Activated CD4-positive, alpha-beta T cell treated with anti-CD3 and anti-CD28 coated beads, Interleukin-2, amount 50 U/mL, for 1 hour (primary cell): ENCODE measurements around the gene HDAC4.

Experiments
- DNase-seq: peaks from one replicate; pipeline ENCODE4 v3.0.0-alpha.2; 2020

Gene HDAC4

DNA sequence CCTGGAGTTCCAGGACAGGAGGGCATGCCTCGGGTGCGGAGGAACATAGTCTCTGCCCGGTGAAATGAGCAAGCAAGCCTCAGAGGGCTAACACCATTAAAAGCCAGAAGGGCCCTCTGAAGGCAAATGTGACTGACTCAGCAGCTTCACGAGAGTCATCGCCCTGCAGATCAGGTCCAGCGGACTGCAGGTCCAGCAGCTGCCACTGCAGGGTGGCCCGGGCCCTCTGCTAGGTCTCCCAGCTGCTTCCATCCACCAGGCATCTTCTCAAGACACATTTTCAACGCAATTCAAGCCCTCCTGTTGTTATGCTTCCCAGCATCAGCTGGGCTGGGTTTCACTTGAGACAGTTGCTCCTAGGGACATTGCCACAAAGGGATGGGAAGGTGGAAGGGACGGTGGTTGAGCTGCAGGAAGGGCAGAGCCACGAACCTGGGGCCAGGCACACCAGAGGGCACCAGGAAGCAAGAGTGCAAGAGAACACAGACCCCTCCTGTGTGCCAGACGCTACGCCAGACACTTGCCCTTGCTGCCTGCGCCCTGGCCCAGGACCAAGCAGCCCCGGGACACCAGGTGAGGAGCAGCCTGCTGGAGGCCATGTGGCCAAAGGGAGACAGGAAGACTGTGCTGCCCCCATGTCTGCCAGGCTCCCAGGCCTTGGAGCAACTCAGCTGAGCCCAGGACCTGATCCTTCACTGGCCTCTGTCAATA lies 173.0 kb downstream of the HDAC4 start:
- no peak for DNase-seq

DNA sequence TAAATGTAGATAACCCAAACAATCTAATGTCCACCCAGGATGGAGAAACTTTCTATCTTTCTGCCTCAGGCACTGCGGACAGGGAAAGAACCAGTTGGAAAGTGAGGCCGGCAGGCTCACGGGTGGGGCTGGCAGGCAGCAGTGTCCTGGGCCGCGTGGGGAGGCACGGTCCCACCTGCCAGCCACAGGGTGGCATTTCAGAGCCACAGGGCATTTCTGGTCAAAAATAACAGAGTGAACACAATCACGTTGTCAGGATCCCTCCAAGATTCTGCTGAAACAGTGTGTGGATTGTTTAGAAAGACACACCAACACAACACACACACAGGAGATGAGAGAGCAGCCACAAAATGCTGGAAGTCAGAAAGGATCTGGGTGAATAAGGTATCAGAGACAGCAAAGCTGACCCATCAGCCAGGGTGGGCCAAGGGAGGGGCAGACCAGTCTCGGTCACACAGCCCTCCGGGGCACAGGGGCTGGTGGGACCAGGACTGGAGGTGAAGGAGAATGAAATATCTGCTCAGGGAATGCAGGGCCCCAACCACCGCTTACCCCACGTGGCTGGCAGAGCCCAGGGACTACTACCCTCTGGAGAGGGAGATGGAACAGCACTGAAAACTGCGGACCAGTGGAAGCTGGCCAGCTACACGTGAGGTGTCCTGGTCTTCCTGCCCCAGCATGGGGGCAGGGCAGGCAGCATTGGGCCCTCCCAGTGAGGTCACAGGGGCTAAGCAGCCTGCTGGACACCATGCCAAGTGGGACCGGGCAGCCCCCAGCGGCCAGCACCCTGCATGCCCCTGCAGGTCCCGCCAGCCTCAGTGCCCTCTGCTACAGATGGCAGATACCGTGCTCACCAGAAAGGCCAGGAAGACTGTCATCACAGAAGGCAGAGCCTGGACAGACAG lies 173.9 kb downstream of the HDAC4 start:
- DNase-seq, result no peak

DNA sequence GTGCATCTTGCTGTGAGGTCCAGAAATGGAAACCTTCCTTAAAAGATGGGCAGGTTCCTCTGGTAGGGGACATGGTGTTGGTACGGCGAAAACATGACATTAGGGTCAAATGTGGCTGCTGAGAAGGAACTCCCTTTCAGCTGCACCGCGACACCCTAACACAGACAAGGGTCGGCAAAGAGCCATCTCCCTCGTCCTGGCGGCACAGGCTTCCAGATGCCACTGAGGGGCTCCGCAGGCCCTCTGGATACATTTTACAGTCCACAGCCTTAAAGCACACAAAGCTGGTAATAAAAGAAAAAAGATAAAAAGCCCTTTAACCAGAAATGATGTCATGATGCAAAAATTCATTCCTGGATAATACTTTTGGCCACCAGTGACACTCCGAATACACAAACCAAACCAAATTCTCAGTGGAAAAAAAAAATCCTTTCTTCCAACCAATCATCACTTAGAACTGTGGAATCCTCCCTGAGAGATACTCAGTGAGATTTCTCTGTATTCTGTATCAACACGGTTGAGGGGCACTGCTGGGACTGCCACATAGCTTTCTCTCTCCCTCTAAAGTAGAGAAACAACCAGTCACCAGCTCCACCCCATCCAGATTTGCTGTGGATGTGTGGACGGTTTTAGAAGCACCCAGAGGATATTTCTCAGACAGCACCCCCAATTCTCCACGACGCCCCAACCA lies 174.8 kb downstream of the HDAC4 start:
- no peak for DNase-seq

DNA sequence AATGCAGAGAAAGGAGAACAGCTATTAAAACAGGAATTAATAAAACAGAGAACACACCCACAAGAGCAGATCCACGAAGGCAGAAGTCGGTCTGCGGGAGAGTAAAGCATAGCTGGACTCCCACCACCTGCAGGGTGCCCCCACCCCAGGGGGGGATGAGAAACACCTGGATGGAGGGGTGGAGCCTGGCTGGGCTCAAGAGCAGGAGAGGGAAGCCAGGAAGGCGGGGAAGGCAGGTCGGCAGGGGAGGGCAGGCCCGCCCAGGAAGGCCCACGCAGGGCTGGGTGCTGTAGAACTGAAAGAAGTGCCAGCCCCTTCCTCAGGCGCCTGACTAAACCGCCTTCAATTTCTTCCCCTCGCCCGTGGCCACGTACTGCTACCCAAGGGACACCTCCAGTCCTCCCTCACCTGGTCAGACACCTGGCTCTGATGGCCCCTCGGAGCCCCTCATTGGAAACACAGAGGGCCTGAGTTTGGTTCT lies 175.4 kb downstream of the HDAC4 start:
- no peak for DNase-seq

DNA sequence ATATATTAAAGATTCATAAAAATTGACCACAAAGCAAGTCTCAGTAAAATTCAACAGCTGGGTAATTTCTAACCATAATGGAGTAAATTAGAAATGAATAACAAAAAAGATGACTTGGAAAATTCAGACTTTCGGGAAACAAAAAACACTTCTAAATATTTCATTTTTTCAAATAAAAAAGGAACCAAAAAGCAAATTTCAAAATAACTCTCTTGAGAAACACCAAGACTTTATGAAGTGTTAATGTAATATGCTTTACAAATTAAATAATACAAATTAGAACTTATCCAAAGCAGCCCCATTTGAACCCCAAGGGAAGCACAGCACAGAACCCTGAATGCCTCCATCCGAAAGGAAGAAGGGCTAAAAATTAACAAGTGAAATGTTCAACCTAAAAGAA lies 175.9 kb downstream of the HDAC4 start:
- DNase-seq, result no peak

DNA sequence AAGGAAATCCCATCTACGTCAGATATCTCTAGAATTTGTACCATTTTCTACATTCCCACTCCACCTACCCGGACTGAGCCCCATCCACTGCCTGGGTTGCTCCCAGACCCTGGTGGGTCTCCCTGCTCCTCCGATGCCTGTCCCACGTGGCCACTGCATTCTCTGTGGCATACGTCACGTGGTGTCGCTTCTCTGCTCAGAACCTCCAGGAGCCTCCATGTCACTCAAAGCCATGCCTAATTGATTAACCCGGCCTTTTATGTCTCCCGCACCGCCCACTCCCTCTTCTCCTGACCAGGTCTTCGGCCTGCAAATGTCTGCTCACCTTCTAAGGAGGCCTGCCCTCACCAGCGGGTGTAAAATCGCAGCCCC lies 176.6 kb downstream of the HDAC4 start:
- DNase-seq, result no peak

DNA sequence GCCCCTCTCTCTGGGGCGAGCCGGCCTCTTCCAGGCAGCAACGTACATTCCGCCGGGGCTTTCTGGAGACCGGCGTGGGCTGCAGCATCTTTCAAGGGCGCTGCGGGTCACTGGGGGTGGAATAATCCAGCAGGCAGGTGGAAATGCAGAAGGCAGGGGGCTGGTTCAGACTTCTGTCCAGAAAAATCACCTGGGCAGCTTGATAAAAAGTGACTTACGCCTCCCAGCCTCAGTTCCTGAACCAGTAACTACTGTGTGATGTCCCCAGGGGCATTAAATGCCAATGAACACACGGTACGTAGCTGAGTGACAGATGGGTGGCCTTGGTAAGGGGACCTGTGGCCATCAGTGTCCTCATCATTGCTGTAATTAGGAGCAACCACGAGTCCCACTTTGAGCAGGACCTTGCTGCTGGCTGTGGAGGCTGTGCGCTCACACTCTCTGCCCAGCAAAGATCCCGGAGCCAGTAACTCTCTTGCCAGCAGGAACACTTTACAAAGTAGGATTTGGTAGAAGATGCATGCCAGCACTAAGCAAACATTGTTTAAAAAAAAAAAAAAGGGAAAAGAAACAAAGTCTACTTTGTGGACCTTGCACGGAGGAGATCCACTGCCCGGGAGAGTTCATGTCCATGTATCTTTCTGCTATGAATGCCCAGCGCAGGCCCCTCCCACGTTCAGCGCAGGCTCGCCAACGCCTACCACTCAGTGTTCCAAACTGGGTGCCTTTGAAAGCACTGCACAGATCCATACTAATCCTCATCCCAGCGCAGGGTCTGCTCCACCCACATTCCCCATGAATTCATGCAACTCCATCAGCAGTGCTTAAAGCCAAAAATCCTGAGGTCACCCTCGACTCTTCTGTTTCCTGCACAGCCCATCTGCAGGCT lies 177.3 kb downstream of the HDAC4 start:
- no peak for DNase-seq

DNA sequence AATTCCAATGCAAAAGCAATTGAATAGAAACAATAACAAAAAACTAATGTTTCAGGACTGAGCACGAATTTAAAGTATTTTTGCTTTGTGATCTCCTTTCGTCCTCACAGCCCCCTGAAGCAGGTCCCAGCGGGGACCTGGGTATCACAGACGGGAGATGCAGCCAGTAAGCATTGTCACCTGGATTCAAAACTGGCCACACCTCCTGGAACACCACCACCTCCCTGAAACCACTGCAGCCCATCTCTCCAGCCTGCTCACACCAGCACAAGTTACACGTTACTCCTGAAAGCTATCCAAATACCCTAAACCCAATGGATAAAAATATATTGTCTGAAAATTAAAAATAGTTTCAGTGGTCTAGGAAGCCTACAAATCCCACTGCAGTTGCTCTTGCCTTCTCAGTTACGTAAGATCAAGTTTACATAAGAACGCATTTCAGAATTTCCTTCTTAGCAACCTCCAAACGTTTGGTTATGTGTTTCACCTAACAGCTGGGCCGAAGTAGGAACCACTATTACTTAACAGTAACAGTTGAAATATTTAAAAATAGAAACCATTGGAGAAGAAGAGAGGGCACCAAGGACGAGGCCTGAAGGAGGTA lies 178.0 kb downstream of the HDAC4 start:
- no peak for DNase-seq

DNA sequence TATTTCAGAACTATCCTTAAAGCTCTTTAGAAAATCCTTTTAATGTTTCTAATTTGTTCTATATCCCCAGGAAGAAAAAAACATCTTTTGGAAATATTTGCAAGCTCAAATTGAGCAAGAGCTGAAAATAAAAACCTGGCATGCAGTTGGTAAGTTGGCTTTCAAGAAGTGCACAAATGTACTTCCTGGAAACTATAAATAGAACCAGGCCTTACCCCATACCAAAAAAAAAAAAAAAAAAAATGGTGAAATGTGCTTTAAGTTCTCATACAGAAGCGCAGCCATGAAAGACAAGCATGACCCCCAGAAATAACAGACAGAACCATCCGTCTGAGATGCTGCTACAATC lies 178.5 kb downstream of the HDAC4 start:
- no peak for DNase-seq

DNA sequence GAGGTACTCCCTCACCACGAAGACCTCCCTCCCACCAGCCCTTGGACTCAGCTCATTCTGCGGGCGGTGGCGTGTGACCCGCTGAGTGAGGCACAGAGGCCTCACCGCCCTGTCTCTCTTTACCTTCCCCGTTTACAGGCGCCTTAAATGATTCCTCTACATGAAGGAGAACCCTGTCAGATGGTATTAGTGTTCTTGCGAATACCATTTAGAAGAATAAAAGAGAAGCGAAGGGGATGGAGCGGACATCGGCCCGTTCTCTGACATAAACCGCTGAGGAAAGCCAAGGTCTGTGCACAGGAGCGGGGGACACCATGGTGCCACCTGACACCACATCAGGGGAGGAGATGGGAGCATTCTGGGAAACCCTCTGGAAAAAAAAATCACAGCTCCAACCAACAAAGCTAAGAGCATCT lies 179.8 kb downstream of the HDAC4 start:
- no peak for DNase-seq

DNA sequence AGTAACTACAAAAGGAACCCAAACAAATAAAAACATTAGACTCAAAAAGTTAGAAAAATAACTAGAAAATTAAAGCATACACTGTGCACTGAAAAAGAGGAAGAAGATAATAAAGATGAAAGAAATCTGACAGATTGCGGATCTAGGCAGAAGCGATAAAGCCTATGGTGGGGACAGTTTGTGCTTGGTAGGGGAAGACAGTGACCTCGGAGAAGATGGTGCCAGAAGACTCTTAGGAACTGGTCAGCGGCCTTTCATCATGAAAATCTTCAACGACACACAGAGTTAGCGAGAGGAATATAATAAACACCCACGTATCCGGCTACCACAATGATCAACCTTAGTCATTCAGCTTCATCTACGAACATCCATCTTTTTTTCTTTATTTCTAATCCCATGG lies 180.5 kb downstream of the HDAC4 start:
- no peak for DNase-seq

DNA sequence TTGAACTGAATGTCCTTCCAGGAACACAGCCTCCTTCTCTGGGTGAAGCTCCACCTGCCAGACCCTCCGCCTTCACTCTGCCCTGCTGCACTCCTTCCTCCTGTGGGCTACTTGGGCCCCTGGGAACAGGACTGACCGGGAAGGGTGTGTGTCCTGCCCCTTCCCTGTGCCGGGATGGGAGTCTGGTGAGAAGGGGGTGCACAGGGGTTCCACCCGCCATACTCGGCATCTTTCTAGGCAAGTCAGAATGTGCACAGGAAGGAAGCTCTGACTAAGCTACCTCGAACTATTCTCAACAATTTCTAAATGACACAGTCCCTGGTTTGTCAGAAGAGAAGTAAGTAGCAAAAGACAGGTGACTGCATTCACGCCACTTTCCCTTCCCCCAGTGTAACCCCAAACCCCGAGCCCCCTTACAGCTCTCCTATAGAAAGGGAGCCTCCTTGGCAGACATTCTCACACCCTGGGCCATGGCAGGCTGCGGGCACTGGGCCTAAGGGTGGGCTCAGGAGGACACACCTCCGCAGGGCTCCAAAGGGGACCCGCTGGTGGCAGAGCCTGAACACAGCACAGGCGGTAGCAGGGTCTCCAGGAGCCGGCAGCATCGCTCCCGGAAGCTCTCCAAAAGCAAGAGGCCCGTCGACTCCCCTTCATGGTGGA lies 184.1 kb downstream of the HDAC4 start:
- no peak for DNase-seq

DNA sequence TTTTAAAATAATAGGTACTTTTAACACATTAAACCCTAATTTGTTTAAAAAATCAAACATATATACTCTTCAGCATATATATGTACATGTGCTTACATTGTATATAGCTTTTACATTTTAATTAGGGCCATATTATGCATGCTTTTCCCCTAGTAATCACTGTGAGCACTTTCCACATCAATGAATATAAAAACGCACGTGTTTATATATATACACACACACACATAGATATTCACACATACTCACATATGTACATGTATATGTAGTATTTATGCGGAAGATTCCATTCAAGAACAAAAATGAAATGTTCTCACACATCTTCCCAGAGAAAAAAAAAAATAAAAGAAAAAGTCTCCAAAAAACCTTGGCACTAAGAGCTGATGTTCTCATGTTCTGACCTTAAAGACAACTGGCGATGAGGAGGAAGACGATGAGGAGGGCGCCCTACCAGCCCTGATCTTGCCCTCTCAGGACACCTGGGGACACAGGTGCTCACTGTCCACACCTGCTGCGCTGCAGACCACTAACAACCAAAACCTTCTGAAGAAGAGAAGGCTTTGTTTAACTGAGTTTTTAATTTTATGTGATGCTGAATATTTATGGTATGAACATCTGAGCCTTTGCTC lies 184.7 kb downstream of the HDAC4 start:
- no peak for DNase-seq

DNA sequence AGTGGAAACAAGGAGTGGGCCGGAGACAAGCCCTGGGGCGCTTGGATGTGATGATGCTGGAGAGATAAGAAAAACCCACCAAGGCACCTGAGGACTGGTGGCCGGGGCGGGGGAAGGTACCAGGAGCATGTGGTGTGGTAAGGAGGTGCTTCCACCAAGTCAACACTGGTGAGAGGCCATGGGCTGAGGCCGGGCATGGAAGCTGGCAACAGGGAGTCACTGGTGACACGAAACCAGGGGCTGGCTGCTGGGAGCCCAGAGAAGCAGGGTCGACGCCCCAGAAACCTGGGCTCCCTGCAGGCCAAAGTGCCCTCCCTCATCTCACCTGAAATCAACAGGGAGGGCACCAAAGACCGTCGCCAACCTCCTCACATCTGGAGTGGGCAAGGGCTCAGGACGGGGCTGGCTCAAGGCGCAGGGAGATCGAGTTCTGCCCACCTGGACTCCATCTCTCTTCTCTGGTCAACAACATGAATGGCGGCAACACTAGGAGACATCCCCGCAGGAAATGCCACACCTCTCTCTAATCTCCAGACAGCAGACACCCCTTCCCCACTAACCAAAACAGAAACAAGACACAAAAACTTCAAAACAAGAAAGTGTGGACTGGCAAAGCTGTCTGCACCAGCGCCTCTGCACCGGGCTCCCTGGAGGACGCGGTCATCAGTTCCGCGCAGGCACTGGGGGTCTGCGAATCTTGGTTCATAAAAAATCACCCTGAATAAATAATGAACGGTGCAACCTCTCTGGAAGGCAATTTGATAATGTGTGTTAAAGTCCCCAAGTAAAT lies 185.5 kb downstream of the HDAC4 start:
- DNase-seq, result no peak

DNA sequence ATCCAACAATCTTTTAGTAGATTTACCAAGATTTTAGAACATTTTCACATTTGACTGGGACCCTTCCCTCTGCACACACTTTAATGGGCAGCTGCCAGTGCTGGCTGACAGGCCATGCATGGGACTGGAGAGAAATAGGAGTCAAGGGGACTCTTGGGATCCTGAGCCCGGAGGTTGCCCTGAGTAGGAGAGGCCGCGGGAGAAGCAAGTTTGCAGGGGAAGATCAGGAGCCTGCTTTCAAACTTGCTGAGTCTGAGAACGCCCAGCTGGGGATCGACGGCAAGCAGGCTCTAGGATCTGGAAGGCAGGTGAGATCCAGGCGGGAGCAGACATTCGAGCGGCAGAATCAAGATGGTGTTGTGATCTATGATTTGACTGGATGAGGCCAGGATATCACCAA lies 186.1 kb downstream of the HDAC4 start:
- DNase-seq, result no peak

DNA sequence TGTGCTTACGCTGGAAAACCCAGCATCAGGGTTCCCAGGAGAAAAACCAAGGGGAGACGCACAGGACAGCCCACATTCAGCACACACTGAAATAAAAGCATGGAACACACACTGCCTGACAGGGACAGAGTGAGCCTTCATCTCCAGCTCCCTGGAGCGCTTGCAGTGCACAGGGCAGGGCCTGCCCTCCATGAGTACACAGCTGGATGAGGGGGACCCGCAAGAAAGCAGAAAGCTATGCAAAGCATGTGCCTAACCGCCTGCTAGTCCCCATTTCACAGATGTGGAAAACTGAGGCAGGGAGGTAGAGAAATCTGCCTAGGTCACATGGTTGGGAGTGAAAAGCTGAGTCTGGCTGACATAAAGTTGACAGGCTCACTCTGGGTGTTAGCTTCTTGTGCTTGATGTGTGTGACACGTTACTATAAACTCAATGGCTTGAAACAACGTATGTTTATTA lies 187.1 kb downstream of the HDAC4 start:
- DNase-seq, result no peak

DNA sequence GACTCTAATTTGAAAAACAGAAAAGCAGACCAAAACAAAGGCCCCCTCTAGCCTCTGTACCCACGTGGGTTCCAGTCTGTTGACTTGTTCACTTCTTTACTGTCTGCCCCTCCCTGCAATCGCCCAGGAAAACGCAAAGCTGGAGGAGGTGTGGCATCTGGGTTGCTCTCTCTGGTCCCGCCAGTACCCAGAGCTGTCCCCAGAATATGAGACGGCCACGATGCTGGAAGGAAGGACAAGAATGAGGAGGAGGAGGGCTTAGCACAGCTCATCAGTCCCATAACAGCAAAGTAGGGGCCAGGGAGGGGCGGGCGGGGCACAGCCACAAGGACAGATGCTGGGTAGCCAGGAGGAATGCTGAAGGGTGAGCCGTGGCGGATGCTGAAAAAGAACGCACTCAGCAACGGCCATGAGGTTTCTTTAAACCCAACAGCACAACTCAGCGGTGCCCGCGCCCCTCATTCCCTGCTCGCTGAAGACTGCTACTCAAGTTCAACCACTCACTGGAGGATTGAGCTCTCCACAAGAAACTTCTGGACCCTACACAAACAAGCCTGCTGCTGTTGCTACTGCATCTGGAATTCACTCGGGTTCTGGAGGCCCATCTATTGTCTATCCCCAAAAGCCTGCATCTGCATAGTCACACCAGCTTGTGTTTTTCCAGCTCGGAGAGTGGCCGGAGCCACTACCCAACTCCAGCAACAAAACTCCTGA lies 187.7 kb downstream of the HDAC4 start:
- no peak for DNase-seq

DNA sequence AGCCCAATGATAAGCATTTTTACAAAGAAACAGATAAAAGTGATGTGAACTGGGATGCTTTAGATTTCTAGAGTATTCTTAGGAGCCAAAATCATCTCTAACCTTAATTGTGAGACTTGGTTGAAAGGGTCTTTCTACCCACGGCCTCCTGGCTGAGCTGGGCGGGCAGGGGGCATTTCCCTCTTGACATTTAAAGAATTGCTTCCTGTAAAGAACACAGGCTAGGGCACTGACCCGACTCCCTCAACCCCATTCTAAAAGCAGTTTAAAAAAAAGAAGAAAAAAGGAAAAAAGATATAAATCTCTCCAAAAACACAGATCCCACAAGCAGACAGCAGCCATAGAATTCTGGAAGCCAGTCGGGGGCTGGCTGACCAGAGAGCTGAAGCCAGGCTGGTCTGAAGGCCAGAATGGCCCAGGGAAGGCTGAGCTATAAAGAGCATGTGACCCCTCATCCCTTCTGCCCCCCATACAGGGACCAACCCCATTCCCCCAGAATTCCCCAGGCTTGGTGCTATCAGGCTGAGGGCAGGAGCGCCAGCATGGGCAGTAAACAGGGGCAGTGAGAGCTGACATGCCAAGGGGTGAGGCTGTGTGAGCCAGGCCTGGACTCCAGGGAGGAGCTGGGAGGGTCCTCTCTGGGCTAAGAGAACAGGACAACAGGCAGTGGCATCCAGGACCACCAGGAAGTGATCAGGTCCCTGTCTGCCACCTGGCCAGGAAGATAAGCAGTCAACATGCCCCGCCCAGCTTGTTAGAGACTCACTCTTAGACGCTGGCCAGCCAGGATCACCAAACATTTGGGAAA lies 188.5 kb downstream of the HDAC4 start:
- no peak for DNase-seq
